Measurements from ENCODE around the gene PRDM16. TPM values are rescaled to one million over a fixed set of nuclear protein-coding genes. Genes with fewer than 3 reads are reported as not detected.

Gene PRDM16
- total and polyA plus RNA-seq, 2 experiments from 2014 or later: 0.14 to 0.16 TPM

GRCh38 chr1:3404801-3405200, 335.8 kb downstream of the PRDM16 start (continued):
- TF ChIP-seq ETS1 (IDR thresholded peaks at IDR 0.05) (no peak), JUNB (IDR thresholded peaks at IDR 0.05; ENCODE audit: unreplicated experiment) (no peak), NANOG (IDR thresholded peaks at IDR 0.05; ENCODE audit: borderline replicate concordance) (no peak), STAT1 (IDR thresholded peaks at IDR 0.05; ENCODE audit: unreplicated experiment) (no peak), CREB1 (CRISPR knock-in tag; IDR thresholded peaks at IDR 0.05; ENCODE audit: low read depth) (no peak)

- no peaks in the 10 kb centered on the region for H3K79me2 ChIP-seq (replicated peaks; ENCODE audit: insufficient read depth)
- Mint-ChIP-seq H3K4me1 (no peaks in the 10 kb centered on the region; the same call in 2 of the 3 replicates), H3K9me3 (no peaks in the 10 kb centered on the region), H3K4me3 (no peak overlapping the region), H3K27ac (no peak overlapping the region), H3K27me3 (ENCODE audit: insufficient read depth, low read depth, poor library complexity) (peaks cover 2% of the 10 kb centered on the region), H3K36me3 (ENCODE audit: low read depth) (no peaks in the 10 kb centered on the region)
- H2AFZ ChIP-seq: no peak overlapping the region
- H3K4me3 ChIP-seq: no peak overlapping the region
- H3K4me1 ChIP-seq (ENCODE audit: insufficient read depth): no peaks in the 10 kb centered on the region
- no peak for DNase-seq (ENCODE audit: low spot score)
- H3K27ac ChIP-seq (ENCODE audit: low read depth): no peak overlapping the region
- ATAC-seq: no peak
- H3K9me2 ChIP-seq (ENCODE audit: insufficient read depth): no peaks in the 10 kb centered on the region
- H3F3A ChIP-seq (replicated peaks; ENCODE audit: low read depth): no peaks in the 10 kb centered on the region
- no peak overlapping the region for H3K4me2 ChIP-seq
- H4K20me1 ChIP-seq (replicated peaks; ENCODE audit: insufficient read depth): no peaks in the 10 kb centered on the region
- no peaks in the 10 kb centered on the region for H3K27me3 ChIP-seq (ENCODE audit: insufficient read depth)
- no peaks in the 10 kb centered on the region for H3K36me3 ChIP-seq (ENCODE audit: insufficient read depth)
- no peak for TF ChIP-seq EZH2phosphoT487 (IDR thresholded peaks at IDR 0.05; ENCODE audit: unreplicated experiment)
- no peak for TF ChIP-seq CTCF (conservative IDR thresholded peaks at IDR 0.05; ENCODE audit: low read depth in 2 of 2)
- TF ChIP-seq JUNB (IDR thresholded peaks at IDR 0.05; ENCODE audit: unreplicated experiment): no peak
- no peak for TF ChIP-seq POLR2AphosphoS5 (IDR thresholded peaks at IDR 0.05; ENCODE audit: low read depth)
- no peak for TF ChIP-seq STAT1 (IDR thresholded peaks at IDR 0.05; ENCODE audit: unreplicated experiment)
- TF ChIP-seq CREB1 (CRISPR knock-in tag; IDR thresholded peaks at IDR 0.05; ENCODE audit: low read depth): no peak
- no peak for TF ChIP-seq EZH2 (IDR thresholded peaks at IDR 0.05; ENCODE audit: low read depth, unreplicated experiment)
- no peak for TF ChIP-seq NANOG (IDR thresholded peaks at IDR 0.05; ENCODE audit: borderline replicate concordance)
- no peak for TF ChIP-seq ZNF331 (CRISPR knock-in tag; IDR thresholded peaks at IDR 0.05; ENCODE audit: low read depth)
- TF ChIP-seq ZNF114 (CRISPR knock-in tag; IDR thresholded peaks at IDR 0.05): no peak
- TF ChIP-seq ZNF462 (CRISPR knock-in tag; IDR thresholded peaks at IDR 0.05): no peak
- no peak for TF ChIP-seq ETS1 (IDR thresholded peaks at IDR 0.05)
These were observed 336.5 kb downstream of the PRDM16 start for GRCh38 chr1:3405491-3405890.

Measured in GM23338 (cell line).